ENCODE data around the gene GRIN2C.

GRCh38 chr17:74862919-74863318 is 3.2 kb upstream of the GRIN2C start:
- TF ChIP-seq, protein P1, sequence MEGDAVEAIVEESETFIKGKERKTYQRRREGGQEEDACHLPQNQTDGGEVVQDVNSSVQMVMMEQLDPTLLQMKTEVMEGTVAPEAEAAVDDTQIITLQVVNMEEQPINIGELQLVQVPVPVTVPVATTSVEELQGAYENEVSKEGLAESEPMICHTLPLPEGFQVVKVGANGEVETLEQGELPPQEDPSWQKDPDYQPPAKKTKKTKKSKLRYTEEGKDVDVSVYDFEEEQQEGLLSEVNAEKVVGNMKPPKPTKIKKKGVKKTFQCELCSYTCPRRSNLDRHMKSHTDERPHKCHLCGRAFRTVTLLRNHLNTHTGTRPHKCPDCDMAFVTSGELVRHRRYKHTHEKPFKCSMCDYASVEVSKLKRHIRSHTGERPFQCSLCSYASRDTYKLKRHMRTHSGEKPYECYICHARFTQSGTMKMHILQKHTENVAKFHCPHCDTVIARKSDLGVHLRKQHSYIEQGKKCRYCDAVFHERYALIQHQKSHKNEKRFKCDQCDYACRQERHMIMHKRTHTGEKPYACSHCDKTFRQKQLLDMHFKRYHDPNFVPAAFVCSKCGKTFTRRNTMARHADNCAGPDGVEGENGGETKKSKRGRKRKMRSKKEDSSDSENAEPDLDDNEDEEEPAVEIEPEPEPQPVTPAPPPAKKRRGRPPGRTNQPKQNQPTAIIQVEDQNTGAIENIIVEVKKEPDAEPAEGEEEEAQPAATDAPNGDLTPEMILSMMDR (IDR thresholded peaks at IDR 0.05) = no peak
- no peak for TF ChIP-seq POLR2A (IDR thresholded peaks at IDR 0.05)
